Hepatocyte (in vitro differentiated cells): ENCODE data around the gene MGAT5B. TPM values are rescaled to one million over a fixed set of nuclear protein-coding genes. Genes with fewer than 3 reads are reported as not detected.

Source experiments
- DNase-seq: peaks from one replicate; pipeline ENCODE4 v3.0.0-alpha.2; 2016; ENCODE audit warnings: low spot score
- H2AFZ ChIP-seq: fragments of 200-600 bp; sonication (generic); 2 replicates; pipeline ENCODE4 v1.6.0; 2016; ENCODE audit warnings: antibody characterized with exemption, mild to moderate bottlenecking
- H3K27ac ChIP-seq: fragments of 200-600 bp; sonication (generic); 2 replicates; pipeline ENCODE4 v1.5.1; 2016; ENCODE audit warnings: mild to moderate bottlenecking
- H3K27me3 ChIP-seq: fragments of 200-600 bp; sonication (generic); 2 replicates; pipeline ENCODE4 v1.6.1; 2016
- H3K36me3 ChIP-seq: fragments of 200-600 bp; sonication (generic); replicated peaks from 2 replicates; pipeline ENCODE4 v1.5.1; 2016; ENCODE audit warnings: low read depth; ENCODE audit not compliant: insufficient read depth
- H3K4me1 ChIP-seq: fragments of 200-600 bp; sonication (generic); 2 replicates; pipeline ENCODE4 v1.5.1; 2016; ENCODE audit warnings: mild to moderate bottlenecking, moderate library complexity; ENCODE audit not compliant: insufficient read depth
- H3K4me2 ChIP-seq: fragments of 200-600 bp; sonication (generic); 2 replicates; pipeline ENCODE4 v1.6.0; 2016
- H3K4me3 ChIP-seq: fragments of 200-600 bp; sonication (generic); 2 replicates; pipeline ENCODE4 v1.5.1; 2016; ENCODE audit warnings: mild to moderate bottlenecking
- H3K79me2 ChIP-seq: fragments of 200-600 bp; sonication (generic); 2 replicates; pipeline ENCODE4 v1.6.0; 2017; ENCODE audit warnings: mild to moderate bottlenecking
- H3K9me2 ChIP-seq: fragments of 200-600 bp; sonication (generic); replicated peaks from 2 replicates; pipeline ENCODE4 v1.6.0; 2017; ENCODE audit warnings: mild to moderate bottlenecking; ENCODE audit not compliant: insufficient read depth
- H3K9me3 ChIP-seq: fragments of 200-600 bp; sonication (generic); 2 replicates; pipeline ENCODE4 v1.5.1; 2016; ENCODE audit warnings: low read depth, mild to moderate bottlenecking
- H4K20me1 ChIP-seq: fragments of 200-600 bp; sonication (generic); 2 replicates; pipeline ENCODE4 v1.6.0; 2016; ENCODE audit warnings: mild to moderate bottlenecking; ENCODE audit not compliant: insufficient read depth, poor library complexity, severe bottlenecking
- CTCF ChIP-seq: fragments of 200-600 bp; sonication (generic); IDR thresholded peaks from 2 replicates; pipeline ENCODE4 v1.5.1; 2016; ENCODE audit warnings: antibody characterized with exemption, mild to moderate bottlenecking; ENCODE audit not compliant: poor library complexity
- EZH2 ChIP-seq: fragments of 200-600 bp; sonication (generic); IDR thresholded peaks from 2 replicates; pipeline ENCODE4 v1.6.1; 2016; ENCODE audit warnings: antibody characterized with exemption, mild to moderate bottlenecking, borderline replicate concordance
- EZH2phosphoT487 ChIP-seq: fragments of 200-600 bp; sonication (generic); IDR thresholded peaks from one replicate; pipeline ENCODE4 v1.6.1; 2018; ENCODE audit warnings: antibody characterized with exemption, mild to moderate bottlenecking, low read depth, moderate library complexity; ENCODE audit not compliant: unreplicated experiment, severe bottlenecking
- WGBS: methylation state at CpG from one replicate; pipeline ENCODE4 v1.1.6; 2016; ENCODE audit warnings: low lambda C conversion rate; ENCODE audit errors: missing lambda C conversion rate; 5-methylcytosine and 5-hydroxymethylcytosine counted together
- polyA plus RNA-seq: library from polyadenylated mRNA; unstranded; fragments of >200 nt; fragmentation: Nextera tagmentation; extraction: Ambion mirVana; gene quantifications from 2 replicates; pipeline ENCODE4 v1.2.1, GENCODE V29; 2016
- total RNA-seq: library from RNA; depleted of rRNA; stranded (reverse); fragments of >200 nt; gene quantifications from 2 replicates; pipeline ENCODE4 v1.2.3, GENCODE V29; 2014

The MGAT5B gene
- total and polyA plus RNA-seq, 2 experiments from 2014 or later = 0.89 to 1.1 TPM

GRCh38 chr17:76833747-76834146, 34.5 kb upstream of the MGAT5B start:
- DNase-seq = no peak
- no peaks in the 10 kb centered on the region for H3K9me3 ChIP-seq
- H3K36me3 ChIP-seq = no peaks in the 10 kb centered on the region
- H3K4me3 ChIP-seq = no peak overlapping the region
- H3K4me2 ChIP-seq = no peak overlapping the region
- no peaks in the 10 kb centered on the region for H3K27me3 ChIP-seq
- TF ChIP-seq EZH2phosphoT487 (no peak), EZH2 (no peak), CTCF (no peak)
- no peaks in the 10 kb centered on the region for H4K20me1 ChIP-seq
- H3K27ac ChIP-seq = no peak overlapping the region
- no peaks in the 10 kb centered on the region for H3K79me2 ChIP-seq
- no peak overlapping the region for H2AFZ ChIP-seq
- no peaks in the 10 kb centered on the region for H3K9me2 ChIP-seq
- WGBS = 76% methylated on average over 4 of the region's 4 CpGs
- no peaks in the 10 kb centered on the region for H3K4me1 ChIP-seq

- Histone ChIP-seq H3K4me3 (no peak overlapping the region), H3K27me3 (peaks cover under 1% of the 10 kb centered on the region), H3K4me2 (no peak overlapping the region), H3K36me3 (no peaks in the 10 kb centered on the region), H3K27ac (no peak overlapping the region), H2AFZ (no peak overlapping the region), H4K20me1 (no peaks in the 10 kb centered on the region), H3K9me2 (no peaks in the 10 kb centered on the region), H3K79me2 (no peaks in the 10 kb centered on the region), H3K4me1 (no peaks in the 10 kb centered on the region), H3K9me3 (no peaks in the 10 kb centered on the region)
- no peak for DNase-seq
- no peak for TF ChIP-seq EZH2
- no peak for TF ChIP-seq CTCF
- no peak for TF ChIP-seq EZH2phosphoT487
- WGBS = 84% methylated on average over 9 of the region's 9 CpGs
Observed at GRCh38 chr17:76834870-76835269, 33.3 kb upstream of the MGAT5B start.

GRCh38 chr17:76840443-76840767, 27.8 kb upstream of the MGAT5B start:
- Histone ChIP-seq H2AFZ (no peak overlapping the region), H3K27me3 (peaks cover 30% of the 10 kb centered on the region)
- 11% methylated on average over 3 of the region's 3 CpGs for WGBS

More at GRCh38 chr17:76840443-76840767, 27.8 kb upstream of the MGAT5B start:
- no peaks in the 10 kb centered on the region for H3K79me2 ChIP-seq
- H3K36me3 ChIP-seq = no peaks in the 10 kb centered on the region
- no peak for DNase-seq
- no peaks in the 10 kb centered on the region for H3K4me1 ChIP-seq
- H4K20me1 ChIP-seq = no peaks in the 10 kb centered on the region
- no peaks in the 10 kb centered on the region for H3K9me2 ChIP-seq
- TF ChIP-seq EZH2 (no peak), EZH2phosphoT487 (no peak), CTCF (no peak)
- no peaks in the 10 kb centered on the region for H3K9me3 ChIP-seq
- H3K4me2 ChIP-seq = no peak overlapping the region
- H3K4me3 ChIP-seq = no peak overlapping the region
- no peak overlapping the region for H3K27ac ChIP-seq
